ENCODE results near the gene POLR2M.
A peak's percentile ranks its signal among the peaks of the same experiment; 100 is the strongest.

POLR2M gene

GRCh38 chr15:57741089-57741488, 34.6 kb downstream of the POLR2M start:
- peak in 1 of 3 experiments; percentile 59 for DNase-seq

GRCh38 chr15:57743424-57743823, 36.9 kb downstream of the POLR2M start:
- DNase-seq: peak in 2 of 3 experiments; percentile 4 to 48

- DNase-seq: no peak
Observed at GRCh38 chr15:57746786-57747185, 40.3 kb downstream of the POLR2M start.

- peak; percentile 4 to 92 (median 60) for DNase-seq
Observed at GRCh38 chr15:57747206-57747896, 40.8 kb downstream of the POLR2M start.

GRCh38 chr15:57751177-57751800, 44.8 kb downstream of the POLR2M start:
- peak in 2 of 3 experiments; percentile 7 to 51 for DNase-seq

GRCh38 chr15:57752436-57752835, 45.9 kb downstream of the POLR2M start:
- no peak for DNase-seq

GRCh38 chr15:57752840-57753239, 46.3 kb downstream of the POLR2M start:
- no peak for DNase-seq

- DNase-seq: no peak
Observed at GRCh38 chr15:57756466-57756865, 50.0 kb downstream of the POLR2M start.

- DNase-seq: no peak
Observed at GRCh38 chr15:57758560-57758959, 52.0 kb downstream of the POLR2M start.

- no peak for DNase-seq
Observed at GRCh38 chr15:57761562-57761961, 55.0 kb downstream of the POLR2M start.

- no peak for DNase-seq
Observed at GRCh38 chr15:57762302-57762701, 55.8 kb downstream of the POLR2M start.

GRCh38 chr15:57763176-57763964, 56.9 kb downstream of the POLR2M start:
- DNase-seq: no peak
